ENCODE data around the gene ATG4B. TPM values are rescaled to one million over a fixed set of nuclear protein-coding genes. Genes with fewer than 3 reads are reported as not detected.
"Not testable (repeated sequence)": the region's sequence is repeated elsewhere in the genome, so short reads cannot be mapped to it uniquely, and the experiment has no call there.

The ATG4B gene
- polyA plus RNA-seq (2013, experiment 1 of 2): 52.9 TPM
- polyA plus RNA-seq (2013, experiment 2 of 2): 53.9 TPM

GRCh38 chr2:241637018-241637794 is at the start of gene ATG4B, which contains the start of gene THAP4:
TSS of gene ATG4B (plus strand) at chr2:241637693. CDS start at chr2:241637715, 22 bp downstream.
TSS of gene THAP4 (minus strand) at chr2:241637158. CDS start at chr2:241637017, 141 bp downstream.
- H3K56ac ChIP-seq (ENCODE audit: low read length): peak within 1 kb of the TSS; percentile 99
- H3K4me2 ChIP-seq (ENCODE audit: low read length): peak within 1 kb of the TSS; percentile 76
- H3K18ac ChIP-seq (ENCODE audit: low read length): peak within 1 kb of the TSS; percentile 75
- H4K8ac ChIP-seq (ENCODE audit: low read depth, low read length): peak within 1 kb of the TSS; percentile 87
- peak within 1 kb of the TSS; percentile 56 for H2BK120ac ChIP-seq (ENCODE audit: low read depth, low read length)
- peaks cover 57% of the 10 kb centered on the region for H3K79me2 ChIP-seq (ENCODE audit: control insufficient read depth, insufficient read depth, low read length)
- H4K5ac ChIP-seq (ENCODE audit: low read length): no peak within 1 kb of the TSS
- H3K27me3 ChIP-seq (ENCODE audit: insufficient read depth, low read length, poor library complexity): no peaks in the 10 kb centered on the region
- H3K23ac ChIP-seq (ENCODE audit: low read length): peak within 1 kb of the TSS; percentile 66
- peak; percentile 90 for DNase-seq
- peak within 1 kb of the TSS; percentile 96 for H3K27ac ChIP-seq (ENCODE audit: low read depth, low read length)
- peak within 1 kb of the TSS; percentile 93 for H3K9ac ChIP-seq (ENCODE audit: low read length)
- no CpG with 5 or more reads among the region's 123 CpGs for WGBS (ENCODE audit: extremely low coverage, insufficient coverage, low lambda C conversion rate)
- peak within 1 kb of the TSS; percentile 99 for H2BK5ac ChIP-seq (ENCODE audit: low read length)
- no peaks in the 10 kb centered on the region for H3K4me1 ChIP-seq (ENCODE audit: control insufficient read depth, low read depth, low read length)
- H3K36me3 ChIP-seq (ENCODE audit: control insufficient read depth, insufficient read depth, low read length): peaks cover 6% of the 10 kb centered on the region
- peak within 1 kb of the TSS; percentile 81 for H3K4ac ChIP-seq (ENCODE audit: low read depth, low read length)
- no peak within 1 kb of the TSS for H2AK5ac ChIP-seq (ENCODE audit: low read length)
- peak within 1 kb of the TSS; percentile 92 for H3K4me3 ChIP-seq (ENCODE audit: low read length)
- H2BK15ac ChIP-seq (replicated peaks; ENCODE audit: low read depth): no peak within 1 kb of the TSS
- H3K79me1 ChIP-seq (ENCODE audit: low read length): peaks cover 31% of the 10 kb centered on the region

- H3K79me1 ChIP-seq (ENCODE audit: low read length); DNase-seq; H3K27ac ChIP-seq (ENCODE audit: low read depth, low read length); H3K4ac ChIP-seq (ENCODE audit: low read depth, low read length); H2BK15ac ChIP-seq (replicated peaks; ENCODE audit: low read depth); H4K8ac ChIP-seq (ENCODE audit: low read depth, low read length); H2BK120ac ChIP-seq (ENCODE audit: low read depth, low read length); H3K23ac ChIP-seq (ENCODE audit: low read length); H3K56ac ChIP-seq (ENCODE audit: low read length); H3K36me3 ChIP-seq (ENCODE audit: control insufficient read depth, insufficient read depth, low read length); H3K18ac ChIP-seq (ENCODE audit: low read length); H3K9ac ChIP-seq (ENCODE audit: low read length); H3K4me3 ChIP-seq (ENCODE audit: low read length); H4K5ac ChIP-seq (ENCODE audit: low read length); H3K79me2 ChIP-seq (ENCODE audit: control insufficient read depth, insufficient read depth, low read length); H3K4me2 ChIP-seq (ENCODE audit: low read length); H2AK5ac ChIP-seq (ENCODE audit: low read length); H2BK5ac ChIP-seq (ENCODE audit: low read length); H3K27me3 ChIP-seq (ENCODE audit: insufficient read depth, low read length, poor library complexity); H3K4me1 ChIP-seq (ENCODE audit: control insufficient read depth, low read depth, low read length): not testable (repeated sequence)
- no CpG with 5 or more reads among the region's 17 CpGs for WGBS (ENCODE audit: extremely low coverage, insufficient coverage, low lambda C conversion rate)
Measured at GRCh38 chr2:241589863-241590262, 47.6 kb upstream of the ATG4B start.

- not testable (repeated sequence) for H3K27me3 ChIP-seq (ENCODE audit: insufficient read depth, low read length, poor library complexity); H3K36me3 ChIP-seq (ENCODE audit: control insufficient read depth, insufficient read depth, low read length); H4K8ac ChIP-seq (ENCODE audit: low read depth, low read length)
Measured at GRCh38 chr2:241590496-241591455, 46.7 kb upstream of the ATG4B start.

GRCh38 chr2:241592126-241592845 is 45.2 kb upstream of the ATG4B start:
- no peak overlapping the region for H3K18ac ChIP-seq (ENCODE audit: low read length)
- H2BK15ac ChIP-seq (replicated peaks; ENCODE audit: low read depth): no peak overlapping the region
- no peaks in the 10 kb centered on the region for H3K79me2 ChIP-seq (ENCODE audit: control insufficient read depth, insufficient read depth, low read length)
- no peaks in the 10 kb centered on the region for H3K79me1 ChIP-seq (ENCODE audit: low read length)
- no peak overlapping the region for H2AK5ac ChIP-seq (ENCODE audit: low read length)
- no CpG with 5 or more reads among the region's 18 CpGs for WGBS (ENCODE audit: extremely low coverage, insufficient coverage, low lambda C conversion rate)
- no peak overlapping the region for H3K9ac ChIP-seq (ENCODE audit: low read length)
- no peak overlapping the region for H2BK120ac ChIP-seq (ENCODE audit: low read depth, low read length)
- H3K4me2 ChIP-seq (ENCODE audit: low read length): no peak overlapping the region
- no peak overlapping the region for H3K56ac ChIP-seq (ENCODE audit: low read length)
- H3K27ac ChIP-seq (ENCODE audit: low read depth, low read length): no peak overlapping the region
- H4K8ac ChIP-seq (ENCODE audit: low read depth, low read length): no peak overlapping the region
- peaks cover 1% of the 10 kb centered on the region for H3K36me3 ChIP-seq (ENCODE audit: control insufficient read depth, insufficient read depth, low read length)
- H2BK5ac ChIP-seq (ENCODE audit: low read length): no peak overlapping the region
- H3K23ac ChIP-seq (ENCODE audit: low read length): no peak overlapping the region
- no peaks in the 10 kb centered on the region for H3K27me3 ChIP-seq (ENCODE audit: insufficient read depth, low read length, poor library complexity)
- H3K4ac ChIP-seq (ENCODE audit: low read depth, low read length): no peak overlapping the region
- no peak overlapping the region for H4K5ac ChIP-seq (ENCODE audit: low read length)
- H3K4me3 ChIP-seq (ENCODE audit: low read length): no peak overlapping the region
- H3K4me1 ChIP-seq (ENCODE audit: control insufficient read depth, low read depth, low read length): no peaks in the 10 kb centered on the region
- DNase-seq: no peak

More at GRCh38 chr2:241590496-241591455, 46.7 kb upstream of the ATG4B start:
- H3K4me3 ChIP-seq (ENCODE audit: low read length); H4K5ac ChIP-seq (ENCODE audit: low read length); H3K27ac ChIP-seq (ENCODE audit: low read depth, low read length); H2AK5ac ChIP-seq (ENCODE audit: low read length); H3K79me1 ChIP-seq (ENCODE audit: low read length); H3K23ac ChIP-seq (ENCODE audit: low read length); H3K4me1 ChIP-seq (ENCODE audit: control insufficient read depth, low read depth, low read length); H3K9ac ChIP-seq (ENCODE audit: low read length); H2BK5ac ChIP-seq (ENCODE audit: low read length); H3K56ac ChIP-seq (ENCODE audit: low read length); H3K4ac ChIP-seq (ENCODE audit: low read depth, low read length); DNase-seq; H3K4me2 ChIP-seq (ENCODE audit: low read length); H3K18ac ChIP-seq (ENCODE audit: low read length); H2BK15ac ChIP-seq (replicated peaks; ENCODE audit: low read depth); H3K79me2 ChIP-seq (ENCODE audit: control insufficient read depth, insufficient read depth, low read length); H2BK120ac ChIP-seq (ENCODE audit: low read depth, low read length): not testable (repeated sequence)
- no CpG with 5 or more reads among the region's 33 CpGs for WGBS (ENCODE audit: extremely low coverage, insufficient coverage, low lambda C conversion rate)

- H3K79me2 ChIP-seq (ENCODE audit: control insufficient read depth, insufficient read depth, low read length): no peaks in the 10 kb centered on the region
- DNase-seq: no peak
- H3K23ac ChIP-seq (ENCODE audit: low read length): no peak overlapping the region
- H4K8ac ChIP-seq (ENCODE audit: low read depth, low read length): no peak overlapping the region
- no peak overlapping the region for H3K27ac ChIP-seq (ENCODE audit: low read depth, low read length)
- no peak overlapping the region for H2BK5ac ChIP-seq (ENCODE audit: low read length)
- H3K36me3 ChIP-seq (ENCODE audit: control insufficient read depth, insufficient read depth, low read length): peaks cover 1% of the 10 kb centered on the region
- H3K27me3 ChIP-seq (ENCODE audit: insufficient read depth, low read length, poor library complexity): no peaks in the 10 kb centered on the region
- H3K4me1 ChIP-seq (ENCODE audit: control insufficient read depth, low read depth, low read length): no peaks in the 10 kb centered on the region
- WGBS (ENCODE audit: extremely low coverage, insufficient coverage, low lambda C conversion rate): no CpG with 5 or more reads among the region's 16 CpGs
- no peak overlapping the region for H3K4me2 ChIP-seq (ENCODE audit: low read length)
- H3K4me3 ChIP-seq (ENCODE audit: low read length): no peak overlapping the region
- H3K56ac ChIP-seq (ENCODE audit: low read length): no peak overlapping the region
- H3K79me1 ChIP-seq (ENCODE audit: low read length): no peaks in the 10 kb centered on the region
- no peak overlapping the region for H2BK15ac ChIP-seq (replicated peaks; ENCODE audit: low read depth)
- H3K9ac ChIP-seq (ENCODE audit: low read length): no peak overlapping the region
- H4K5ac ChIP-seq (ENCODE audit: low read length): no peak overlapping the region
- no peak overlapping the region for H3K18ac ChIP-seq (ENCODE audit: low read length)
- H3K4ac ChIP-seq (ENCODE audit: low read depth, low read length): no peak overlapping the region
- no peak overlapping the region for H2BK120ac ChIP-seq (ENCODE audit: low read depth, low read length)
- no peak overlapping the region for H2AK5ac ChIP-seq (ENCODE audit: low read length)
Measured at GRCh38 chr2:241593271-241593670, 44.2 kb upstream of the ATG4B start.

All from mesendoderm (in vitro differentiated cells).